RPMI8226 (cell line): ENCODE measurements around the gene SERPINH1.
A peak's percentile ranks its signal among the peaks of the same experiment; 100 is the strongest.
"Not testable (repeated sequence)": the region's sequence is repeated elsewhere in the genome, so short reads cannot be mapped to it uniquely, and the experiment has no call there.

Experiments used
- DNase-seq: peaks from one replicate; pipeline ENCODE4 v3.0.0-alpha.2; 2015

SERPINH1 gene

DNA sequence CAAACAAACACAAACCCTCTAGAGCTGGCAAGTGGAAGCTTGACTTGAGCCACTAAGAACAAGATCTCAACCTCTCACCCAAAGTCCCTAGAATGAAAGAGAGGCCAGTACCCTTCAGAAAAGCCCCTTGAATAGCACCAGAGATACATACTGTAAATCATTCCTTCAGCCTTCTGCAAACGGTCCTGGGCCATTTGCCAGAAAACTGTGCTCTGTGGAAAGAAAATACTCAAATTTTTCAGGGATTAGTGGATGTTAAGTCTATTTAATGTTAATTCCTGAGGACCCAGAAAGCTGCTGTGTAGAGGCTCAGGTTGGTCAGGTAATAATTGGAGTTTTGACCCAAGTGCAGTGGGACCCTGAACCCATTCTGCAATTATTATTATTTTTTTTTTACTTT lies 16.9 kb downstream of the SERPINH1 start:
- DNase-seq: no peak

DNA sequence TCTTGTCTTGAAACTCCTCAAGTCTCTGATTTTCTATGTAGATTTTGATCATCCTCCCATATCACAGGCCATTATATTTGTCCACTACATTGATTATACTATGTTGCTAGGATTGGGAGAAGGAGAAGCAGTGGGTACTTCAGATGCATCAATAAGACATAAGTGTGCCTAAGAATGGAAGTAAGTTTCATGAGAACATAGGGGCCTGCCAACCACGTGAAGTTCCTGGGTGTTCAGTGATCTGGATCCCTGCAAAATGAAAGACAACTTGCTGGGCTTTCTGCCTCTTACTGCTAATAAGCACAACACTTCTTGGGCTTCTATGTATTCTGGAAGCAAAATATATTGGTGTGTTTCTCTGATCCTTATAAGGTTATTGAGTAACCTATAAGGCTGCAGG lies 17.8 kb downstream of the SERPINH1 start:
- no peak for DNase-seq

DNA sequence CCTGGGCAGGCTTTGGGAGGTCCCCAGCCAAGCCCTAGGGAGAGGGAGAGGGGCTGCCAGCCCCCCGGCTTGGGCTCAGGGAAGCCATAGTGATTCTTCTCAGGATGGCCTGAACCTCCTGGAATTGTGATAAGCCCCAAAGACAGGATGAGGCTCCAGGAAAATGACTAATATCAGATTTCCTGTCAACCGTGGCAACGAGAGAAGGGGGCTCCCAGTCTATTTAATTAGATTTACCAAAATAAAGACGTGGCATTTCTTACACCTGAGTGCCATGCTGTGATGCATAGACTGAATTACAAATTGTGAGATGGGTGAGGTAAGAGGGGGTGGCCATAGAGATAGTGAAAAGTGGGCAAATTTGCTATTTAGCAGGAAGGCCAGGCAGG lies 20.4 kb downstream of the SERPINH1 start:
- no peak for DNase-seq

GRCh38 chr11:75582895-75583717 lies 21.1 kb downstream of the SERPINH1 start:
- peak; percentile 56 for DNase-seq

DNA sequence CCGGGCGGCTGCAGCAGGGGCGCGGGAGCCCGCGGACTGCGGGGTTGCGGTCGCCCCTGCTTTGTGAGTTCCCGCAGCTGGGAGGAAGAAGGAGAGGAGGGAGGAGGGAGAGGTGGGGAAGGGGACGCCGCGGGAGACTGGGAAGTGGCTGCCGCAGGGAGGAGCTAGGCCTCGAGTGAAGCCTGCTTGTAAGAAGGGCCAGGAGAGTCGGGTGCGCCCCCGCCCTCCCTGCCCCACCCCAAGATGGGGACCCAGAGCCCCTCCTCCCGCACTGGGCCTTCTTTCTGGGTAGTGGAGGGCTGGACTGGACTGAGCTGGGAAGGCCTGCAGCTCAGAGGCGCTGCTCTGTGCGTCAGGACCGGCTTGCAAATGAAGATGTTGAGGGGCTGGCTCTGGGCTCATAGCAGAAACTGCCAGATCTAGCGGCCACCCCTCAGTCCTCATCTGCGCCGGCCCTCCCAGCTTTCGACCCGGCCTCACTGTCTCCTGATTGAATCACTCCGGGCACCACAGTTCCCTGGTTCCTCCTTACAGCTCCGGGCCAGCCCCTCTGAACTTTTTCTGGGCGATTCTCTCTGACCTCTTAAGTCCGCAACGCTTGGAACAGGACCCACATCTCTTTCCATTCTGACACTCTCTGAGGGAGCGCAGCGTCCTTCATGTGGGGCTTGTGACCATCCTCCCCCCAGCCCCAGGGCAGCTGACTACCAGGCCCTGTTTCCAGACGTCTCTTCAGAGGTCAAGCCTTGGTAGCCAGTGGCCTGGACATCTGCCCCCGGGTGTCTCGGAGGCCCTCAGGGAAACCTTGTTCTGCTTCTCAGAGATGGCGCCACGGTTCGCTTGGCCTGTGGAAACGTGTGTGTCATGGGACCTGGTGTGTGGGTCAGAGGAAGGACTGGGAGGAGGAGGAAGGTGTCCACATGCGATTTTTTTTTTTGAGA lies 21.9 kb downstream of the SERPINH1 start:
- DNase-seq: no peak

GRCh38 chr11:75584659-75585292 lies 22.7 kb downstream of the SERPINH1 start:
- not testable (repeated sequence) for DNase-seq

DNA sequence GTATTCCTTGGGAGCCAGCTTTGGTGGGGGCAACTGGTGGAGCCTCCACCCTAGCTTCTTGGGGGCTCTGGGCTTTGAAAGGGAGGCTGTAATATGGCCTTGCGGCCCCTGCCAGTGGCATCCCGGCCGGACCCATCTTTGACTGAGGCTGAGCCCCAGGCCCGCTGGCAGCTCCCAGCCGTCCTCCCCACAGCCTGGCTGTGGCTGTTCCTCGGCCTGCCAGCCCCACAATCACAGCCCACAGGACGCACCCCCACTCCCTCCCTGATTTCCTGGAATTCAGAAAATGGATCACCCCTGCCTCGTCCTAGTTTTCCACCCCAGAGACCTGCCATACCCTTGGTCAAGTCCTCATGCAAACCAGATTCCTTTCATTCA lies 23.2 kb downstream of the SERPINH1 start:
- DNase-seq: no peak

DNA sequence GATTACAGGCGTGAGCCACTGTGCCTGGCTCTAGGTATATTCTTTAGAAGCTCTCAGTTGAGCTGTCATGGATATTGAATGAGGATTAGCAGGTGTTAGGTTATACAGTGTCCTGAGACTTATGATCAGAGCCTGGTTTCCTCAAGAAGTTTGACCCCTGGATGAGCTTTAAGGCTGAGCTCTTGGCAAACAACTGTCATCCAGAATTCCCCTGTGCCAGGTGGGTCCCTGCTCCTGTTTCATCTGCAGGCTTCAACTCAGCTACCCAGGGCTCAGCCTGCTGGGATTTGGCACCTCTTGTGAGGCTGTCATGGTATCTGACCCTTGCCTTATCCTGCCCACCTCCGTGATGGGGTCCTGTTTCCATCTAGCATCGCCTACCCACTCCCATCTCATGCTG lies 24.3 kb downstream of the SERPINH1 start:
- no peak for DNase-seq

- DNase-seq: no peak
Measured at GRCh38 chr11:75588051-75588481, 26.0 kb downstream of the SERPINH1 start.

- no peak for DNase-seq
Measured at GRCh38 chr11:75589051-75589450, 27.0 kb downstream of the SERPINH1 start.

- DNase-seq: no peak
Measured at GRCh38 chr11:75589933-75590332, 27.9 kb downstream of the SERPINH1 start.

- no peak for DNase-seq
Measured at GRCh38 chr11:75591371-75591770, 29.3 kb downstream of the SERPINH1 start.

GRCh38 chr11:75591966-75592365 lies 29.9 kb downstream of the SERPINH1 start:
- no peak for DNase-seq

GRCh38 chr11:75592715-75593114 lies 30.7 kb downstream of the SERPINH1 start:
- no peak for DNase-seq

DNA sequence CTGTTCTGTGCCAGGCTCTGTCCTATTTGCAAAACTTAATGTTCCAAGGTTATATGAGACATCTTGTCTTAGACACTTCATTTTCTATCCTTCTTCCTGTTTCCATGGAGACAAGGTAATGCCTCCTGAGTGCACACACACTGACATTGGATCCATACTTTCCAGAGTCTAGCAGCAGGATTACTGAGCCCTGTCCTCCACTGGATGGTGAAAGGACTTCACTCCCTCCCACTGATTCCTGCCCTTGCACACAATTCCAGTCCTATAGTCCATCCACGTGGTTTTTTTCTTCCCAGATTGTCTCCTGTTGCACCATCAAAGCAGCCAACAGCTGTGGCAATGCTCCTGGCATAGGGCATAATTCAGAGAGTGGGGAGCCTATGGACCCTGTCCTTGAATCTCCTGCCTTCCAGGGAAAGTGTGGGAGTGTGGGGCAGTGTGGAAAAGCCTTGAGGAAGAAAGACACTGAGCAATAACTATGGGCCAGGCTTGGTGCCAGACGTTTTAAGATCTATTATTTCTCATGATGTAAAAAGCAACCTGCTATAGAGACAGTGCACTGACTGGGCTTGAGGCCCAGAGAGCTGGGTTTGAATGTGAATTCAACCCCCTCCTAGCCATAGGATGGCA lies 31.3 kb downstream of the SERPINH1 start:
- no peak for DNase-seq

DNA sequence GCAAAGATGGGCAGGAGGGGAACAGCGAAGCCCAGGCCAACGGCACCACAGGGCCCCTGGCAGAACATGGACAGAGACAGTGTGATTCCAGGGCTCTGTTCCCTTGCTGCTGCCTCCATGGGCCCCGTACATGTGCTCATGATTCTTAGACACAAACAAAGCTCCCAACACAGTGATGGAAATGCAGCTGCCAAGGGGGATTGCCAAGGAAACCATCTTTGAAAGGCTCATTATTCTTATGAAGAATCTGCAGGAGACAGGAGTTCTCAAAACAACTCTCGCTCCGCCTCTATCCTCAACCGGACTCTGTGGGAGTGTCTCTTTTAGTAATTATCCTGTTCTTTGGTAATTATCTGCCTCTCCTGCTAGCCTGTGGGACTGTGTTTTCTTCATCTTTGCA lies 32.2 kb downstream of the SERPINH1 start:
- no peak for DNase-seq

DNA sequence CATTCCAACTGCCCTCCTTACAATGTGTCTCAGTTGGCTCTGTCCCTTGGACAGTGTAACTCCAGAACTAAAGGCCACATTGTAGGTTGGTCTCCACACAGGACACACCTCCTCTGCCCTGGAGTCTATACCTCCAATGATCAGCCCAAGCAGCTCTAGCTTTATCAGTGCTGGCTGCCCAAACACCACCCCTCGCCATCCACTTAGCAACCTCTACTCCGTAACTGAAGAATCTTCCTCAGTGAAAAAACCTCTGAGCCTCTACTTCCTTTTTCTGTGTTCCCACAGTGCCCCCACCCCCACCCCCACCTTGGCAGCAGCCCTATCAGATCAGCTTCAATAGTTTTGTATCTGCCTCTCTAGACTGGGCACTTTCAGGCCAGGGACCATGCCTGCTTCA lies 33.4 kb downstream of the SERPINH1 start:
- DNase-seq: no peak

DNA sequence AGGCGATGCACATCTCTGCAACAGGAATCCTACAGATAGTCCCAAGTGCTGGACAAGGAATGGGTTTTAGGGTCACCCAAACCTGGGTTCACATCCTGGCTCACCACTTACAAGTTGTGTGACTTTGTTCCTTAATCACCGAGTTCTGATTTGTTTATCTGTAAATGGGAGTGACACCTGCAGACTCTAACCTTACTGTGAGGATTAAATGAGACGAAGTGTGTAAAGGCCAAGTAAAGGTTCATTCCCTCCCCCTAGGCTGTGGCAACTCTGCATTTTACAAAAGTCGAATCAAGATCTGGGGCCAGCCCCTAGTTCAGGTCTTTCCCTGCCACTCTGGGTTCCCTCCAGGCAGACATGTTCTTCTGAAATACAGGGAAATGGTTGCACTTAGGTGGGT lies 34.9 kb downstream of the SERPINH1 start:
- DNase-seq: no peak

DNA sequence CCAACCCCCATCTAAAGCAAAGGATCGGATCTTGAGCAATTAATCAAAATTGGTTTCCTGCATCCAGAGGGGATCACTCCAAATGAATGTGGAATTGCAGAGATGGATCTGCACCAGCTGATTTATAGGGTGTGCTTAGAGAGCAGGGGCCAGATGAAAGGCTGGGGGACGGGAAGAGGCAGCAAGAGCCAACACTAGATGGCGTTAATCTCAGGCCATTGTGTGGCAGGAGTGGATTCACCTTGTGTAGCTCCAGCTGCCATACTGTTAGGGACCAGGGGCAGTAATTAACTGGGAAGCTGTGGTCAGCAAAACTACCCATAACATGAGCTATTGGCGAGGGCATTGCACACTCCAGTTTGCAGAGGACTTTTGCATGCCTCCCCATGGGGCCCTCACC lies 35.6 kb downstream of the SERPINH1 start:
- peak; percentile 72 for DNase-seq

DNA sequence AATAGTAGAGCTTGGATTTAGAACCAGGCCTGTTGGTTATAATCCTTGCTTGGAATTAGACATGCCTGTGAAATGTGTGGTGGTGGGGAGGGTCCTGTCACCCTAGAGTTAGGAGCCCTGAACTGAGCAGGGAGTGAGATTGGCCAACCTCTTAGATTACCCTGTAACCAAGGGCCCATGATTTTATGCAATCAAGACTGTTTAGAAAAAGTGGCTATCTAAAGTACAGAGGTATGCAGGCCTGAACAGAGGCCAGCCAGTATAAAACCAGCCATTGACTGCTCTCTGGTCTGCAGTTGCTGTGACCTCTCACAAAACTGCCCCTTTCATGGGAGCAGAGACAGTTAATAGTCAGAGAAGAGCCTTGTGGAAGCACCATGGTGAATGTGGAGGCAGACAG lies 36.2 kb downstream of the SERPINH1 start:
- no peak for DNase-seq

DNA sequence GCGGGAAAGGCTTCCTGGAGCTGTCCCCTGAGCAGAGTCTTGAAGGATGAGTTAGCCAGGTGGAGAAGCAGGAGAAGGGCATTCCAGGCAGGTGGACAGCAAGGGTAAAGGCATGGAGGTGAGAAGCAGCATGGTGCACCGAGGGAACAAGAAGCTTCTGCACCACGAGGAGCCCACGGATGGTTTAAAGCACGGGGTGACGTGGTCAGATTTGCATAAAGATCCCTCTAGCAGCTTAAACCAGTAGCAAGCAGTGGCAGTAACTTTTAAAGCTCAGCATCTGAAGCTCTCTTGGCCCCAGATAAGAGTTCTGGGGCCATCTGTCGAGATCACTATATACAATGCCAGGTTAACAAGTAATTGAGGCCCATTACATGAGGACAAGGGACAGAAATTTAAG lies 36.8 kb downstream of the SERPINH1 start:
- no peak for DNase-seq

DNA sequence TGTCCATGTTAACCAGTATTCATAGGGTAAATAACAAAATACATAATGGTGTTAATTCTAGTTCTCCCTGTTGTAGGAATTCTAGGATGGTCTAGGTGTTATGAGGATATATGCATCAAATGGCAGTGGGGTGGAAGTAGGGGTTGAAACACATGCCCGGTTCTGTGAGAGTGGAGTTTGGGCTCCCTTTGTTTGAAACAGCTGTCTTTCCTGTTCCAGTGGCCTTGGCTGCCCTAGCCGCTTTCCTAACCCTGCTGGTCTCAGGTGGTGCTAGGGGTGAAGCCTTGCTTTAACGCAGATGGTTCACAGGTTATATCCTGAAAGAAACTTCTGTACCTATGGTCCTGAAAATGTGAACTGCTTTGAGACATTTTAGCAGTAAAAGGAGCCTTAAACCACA lies 38.3 kb downstream of the SERPINH1 start:
- DNase-seq: no peak

- no peak for DNase-seq
Measured at GRCh38 chr11:75601494-75601893, 39.4 kb downstream of the SERPINH1 start.
